ENCODE measurements around the gene GRID2. TPM values are rescaled to one million over a fixed set of nuclear protein-coding genes. Genes with fewer than 3 reads are reported as not detected.

Gene GRID2
- total RNA-seq, 4 donors from 2014 or later = 0.16 TPM; not detected in 3

DNA sequence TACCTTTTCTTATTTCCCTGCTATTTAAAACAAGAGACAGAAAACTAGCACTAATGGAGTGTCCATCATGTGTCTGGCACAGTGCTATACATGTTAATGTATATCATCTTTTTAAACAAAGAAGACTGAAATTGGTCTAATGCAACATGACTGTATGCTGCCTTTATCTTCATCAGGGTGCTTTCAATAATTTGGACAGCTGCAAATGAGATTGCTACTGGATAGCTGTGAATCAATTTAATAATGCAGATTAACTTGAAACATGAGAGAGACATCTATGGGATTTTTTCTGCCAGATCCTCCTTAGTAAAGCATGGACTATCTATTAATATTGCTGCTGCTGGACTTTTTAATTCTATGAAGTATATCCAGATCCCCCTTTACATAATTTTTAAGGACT is 1269.5 kb downstream of the GRID2 start:
- H3K27me3 ChIP-seq = no peaks in the 10 kb centered on the region
- no peak for DNase-seq
- no peaks in the 10 kb centered on the region for H3K4me1 ChIP-seq
- in situ Hi-C loops (cut with MboI; ENCODE audit: low pct_ligation_motif_present in 1 of 4, low pct_unique_long_range_greater_than_20kb in 1 of 4, low sequenced_read_pairs in 3 of 4) = no loop called here
- H3K9me3 ChIP-seq = no peaks in the 10 kb centered on the region
- H3K4me3 ChIP-seq = no peak overlapping the region
- TF ChIP-seq POLR2AphosphoS5 (IDR thresholded peaks at IDR 0.05) = no peak
- TF ChIP-seq, protein P1, sequence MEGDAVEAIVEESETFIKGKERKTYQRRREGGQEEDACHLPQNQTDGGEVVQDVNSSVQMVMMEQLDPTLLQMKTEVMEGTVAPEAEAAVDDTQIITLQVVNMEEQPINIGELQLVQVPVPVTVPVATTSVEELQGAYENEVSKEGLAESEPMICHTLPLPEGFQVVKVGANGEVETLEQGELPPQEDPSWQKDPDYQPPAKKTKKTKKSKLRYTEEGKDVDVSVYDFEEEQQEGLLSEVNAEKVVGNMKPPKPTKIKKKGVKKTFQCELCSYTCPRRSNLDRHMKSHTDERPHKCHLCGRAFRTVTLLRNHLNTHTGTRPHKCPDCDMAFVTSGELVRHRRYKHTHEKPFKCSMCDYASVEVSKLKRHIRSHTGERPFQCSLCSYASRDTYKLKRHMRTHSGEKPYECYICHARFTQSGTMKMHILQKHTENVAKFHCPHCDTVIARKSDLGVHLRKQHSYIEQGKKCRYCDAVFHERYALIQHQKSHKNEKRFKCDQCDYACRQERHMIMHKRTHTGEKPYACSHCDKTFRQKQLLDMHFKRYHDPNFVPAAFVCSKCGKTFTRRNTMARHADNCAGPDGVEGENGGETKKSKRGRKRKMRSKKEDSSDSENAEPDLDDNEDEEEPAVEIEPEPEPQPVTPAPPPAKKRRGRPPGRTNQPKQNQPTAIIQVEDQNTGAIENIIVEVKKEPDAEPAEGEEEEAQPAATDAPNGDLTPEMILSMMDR (IDR thresholded peaks at IDR 0.05) = no peak
- intact Hi-C loops (cut with DNase I; ENCODE audit: low total_unique reads) = no loop called here
- no peak overlapping the region for H3K27ac ChIP-seq
- no peaks in the 10 kb centered on the region for H3K36me3 ChIP-seq

DNA sequence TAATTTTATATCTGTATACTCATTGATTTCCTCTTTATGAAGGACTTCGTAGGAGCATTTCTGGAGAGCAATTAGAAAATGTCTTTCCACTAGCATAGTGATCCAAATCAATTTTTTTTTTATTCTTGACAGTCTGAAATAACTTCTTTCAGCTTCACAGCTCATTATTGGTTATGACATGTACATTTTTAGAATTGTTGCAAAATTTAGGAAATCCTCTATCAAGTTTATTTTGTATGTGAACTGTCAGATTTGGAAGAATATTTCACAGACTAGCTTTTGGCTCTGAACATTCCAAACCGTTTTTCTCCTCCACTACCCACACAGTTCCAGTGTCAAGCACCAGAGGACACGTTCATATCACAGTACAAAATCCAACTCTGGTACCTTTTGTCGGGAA is 1275.2 kb downstream of the GRID2 start:
- 44 to 63% methylated on average over 2 to 4 of the region's 4 CpGs for WGBS, 2 donors (ENCODE audit: low coverage in 1 of 2)
- no peaks in the 10 kb centered on the region for H3K27me3 ChIP-seq
- H3K27ac ChIP-seq = no peak overlapping the region
- no peak for DNase-seq
- H3K4me1 ChIP-seq = no peaks in the 10 kb centered on the region
- in situ Hi-C loops (cut with MboI; ENCODE audit: low pct_ligation_motif_present in 1 of 4, low pct_unique_long_range_greater_than_20kb in 1 of 4, low sequenced_read_pairs in 3 of 4) (no loop called here), intact Hi-C loops (cut with DNase I; ENCODE audit: low total_unique reads) (no loop called here)
- TF ChIP-seq, protein P1 (IDR thresholded peaks at IDR 0.05) = no peak
- TF ChIP-seq POLR2A (IDR thresholded peaks at IDR 0.05) (no peak), EP300 (IDR thresholded peaks at IDR 0.05; ENCODE audit: low read depth) (no peak), POLR2AphosphoS5 (IDR thresholded peaks at IDR 0.05) (no peak)
- H3K36me3 ChIP-seq = no peaks in the 10 kb centered on the region
- H3K9me3 ChIP-seq = no peaks in the 10 kb centered on the region
- no peak overlapping the region for H3K4me3 ChIP-seq

DNA sequence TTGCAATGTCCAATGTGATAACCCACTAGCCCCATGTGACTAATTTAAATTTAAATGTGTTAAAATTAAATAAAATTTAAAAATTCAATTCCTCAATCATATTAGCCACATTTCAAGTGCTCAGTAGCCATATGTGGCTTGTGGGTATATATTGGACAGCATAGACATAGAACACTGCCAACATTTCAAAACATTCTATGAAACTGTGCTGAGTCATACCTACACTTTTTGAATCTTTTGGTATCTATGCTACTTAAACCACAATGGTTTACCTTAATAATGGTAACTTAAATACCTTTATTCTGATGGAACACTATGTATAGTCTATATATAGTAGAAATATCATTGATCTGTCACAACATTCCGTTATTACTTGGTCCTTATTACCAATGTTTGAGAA is 1301.4 kb downstream of the GRID2 start:
- 80 to 88% methylated on average over 1 of the region's 1 CpG for WGBS, 2 donors (ENCODE audit: low coverage in 1 of 2)
- in situ Hi-C loops (cut with MboI; ENCODE audit: low pct_ligation_motif_present in 1 of 4, low pct_unique_long_range_greater_than_20kb in 1 of 4, low sequenced_read_pairs in 3 of 4) (no loop called here), intact Hi-C loops (cut with DNase I; ENCODE audit: low total_unique reads) (no loop called here)
- no peaks in the 10 kb centered on the region for H3K9me3 ChIP-seq
- TF ChIP-seq POLR2AphosphoS5 (IDR thresholded peaks at IDR 0.05) = no peak
- H3K27me3 ChIP-seq = no peaks in the 10 kb centered on the region
- no peak for DNase-seq
- no peak overlapping the region for H3K27ac ChIP-seq
- H3K4me3 ChIP-seq = no peak overlapping the region
- no peaks in the 10 kb centered on the region for H3K36me3 ChIP-seq
- no peaks in the 10 kb centered on the region for H3K4me1 ChIP-seq

DNA sequence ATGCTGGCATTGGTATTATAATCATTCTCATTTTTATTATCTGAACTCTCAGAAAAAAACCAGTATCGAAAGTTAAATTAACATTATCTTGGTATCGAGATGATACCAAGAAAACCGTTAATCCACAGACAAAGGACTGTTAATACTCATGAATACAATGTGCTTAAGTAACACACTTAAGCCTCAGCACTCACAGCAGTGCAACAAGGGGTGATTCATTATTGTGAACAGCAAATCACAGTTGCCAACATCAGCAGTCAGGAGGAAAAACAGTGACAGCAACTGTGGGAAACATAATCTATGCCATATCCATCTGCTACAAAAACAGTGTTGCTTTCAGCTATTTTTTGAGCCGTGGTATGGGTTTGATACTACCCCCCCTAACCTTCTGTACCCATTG is 1313.8 kb downstream of the GRID2 start:
- DNase-seq = no peak
- Histone ChIP-seq H3K36me3 (no peaks in the 10 kb centered on the region), H3K27me3 (no peaks in the 10 kb centered on the region), H3K27ac (no peak overlapping the region), H3K9me3 (no peaks in the 10 kb centered on the region), H3K4me1 (no peaks in the 10 kb centered on the region), H3K4me3 (no peak overlapping the region)
- WGBS, 2 donors (ENCODE audit: low coverage in 1 of 2) = 75 to 76% methylated on average over 4 of the region's 4 CpGs
- TF ChIP-seq POLR2AphosphoS5 (IDR thresholded peaks at IDR 0.05) (no peak), POLR2A (IDR thresholded peaks at IDR 0.05) (no peak), EP300 (IDR thresholded peaks at IDR 0.05; ENCODE audit: low read depth) (no peak)
- TF ChIP-seq, protein P1 (IDR thresholded peaks at IDR 0.05) = no peak
- intact Hi-C loops (cut with DNase I; ENCODE audit: low total_unique reads) = no loop called here
- in situ Hi-C loops (cut with MboI; ENCODE audit: low pct_ligation_motif_present in 1 of 4, low pct_unique_long_range_greater_than_20kb in 1 of 4, low sequenced_read_pairs in 3 of 4) = no loop called here

DNA sequence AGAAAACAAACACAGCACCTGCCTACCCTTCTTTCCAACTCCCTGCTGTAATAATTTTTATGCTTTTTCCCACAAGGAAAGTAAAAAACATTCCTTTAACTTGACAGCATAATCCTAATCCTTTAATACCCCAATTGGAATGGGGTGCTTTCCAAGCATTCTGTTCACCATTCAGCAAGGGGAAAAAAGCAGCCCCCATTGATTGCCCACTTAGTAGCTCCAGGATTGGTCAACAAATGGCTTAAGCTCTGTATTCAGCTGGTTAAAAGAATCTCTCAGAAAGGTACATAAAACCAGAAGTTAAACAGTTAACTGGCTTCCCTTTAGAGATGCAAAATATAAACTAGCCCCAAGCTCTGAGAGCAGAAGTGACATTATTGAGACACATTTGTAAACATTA is 1330.0 kb downstream of the GRID2 start:
- no peak for DNase-seq
- no peaks in the 10 kb centered on the region for H3K36me3 ChIP-seq
- no peak for TF ChIP-seq POLR2A (IDR thresholded peaks at IDR 0.05)
- TF ChIP-seq, protein P1 (IDR thresholded peaks at IDR 0.05) = no peak
- TF ChIP-seq EP300 (IDR thresholded peaks at IDR 0.05; ENCODE audit: low read depth) = no peak
- TF ChIP-seq POLR2AphosphoS5 (IDR thresholded peaks at IDR 0.05) = no peak
- H3K27me3 ChIP-seq = no peaks in the 10 kb centered on the region
- no peak overlapping the region for H3K27ac ChIP-seq
- in situ Hi-C loops (cut with MboI; ENCODE audit: low pct_ligation_motif_present in 1 of 4, low pct_unique_long_range_greater_than_20kb in 1 of 4, low sequenced_read_pairs in 3 of 4) (no loop called here), intact Hi-C loops (cut with DNase I; ENCODE audit: low total_unique reads) (no loop called here)
- H3K9me3 ChIP-seq = no peaks in the 10 kb centered on the region
- no peaks in the 10 kb centered on the region for H3K4me1 ChIP-seq
- no peak overlapping the region for H3K4me3 ChIP-seq

Data from transverse colon (tissue), 4 donors.